SK-N-SH (cell line): ENCODE data around the gene GRIP1. TPM values are rescaled to one million over a fixed set of nuclear protein-coding genes. Genes with fewer than 3 reads are reported as not detected.

Experiments
- CTCF ChIA-PET: fragments of 300-600, 350-600 bp; formaldehyde crosslinking; extraction: SDS; loops from one replicate; lab custom pipeline; 2021; lab: Yijun Ruan, JAX
- POLR2A ChIA-PET: fragments of 350-600 bp; sonication (Branson Sonifier 250); formaldehyde crosslinking; extraction: SDS; loops from one replicate; lab custom pipeline; 2020; ENCODE audit warnings: antibody characterized with exemption, inconsistent platforms; lab: Yijun Ruan, JAX
- DNase-seq: peaks from one replicate; pipeline ENCODE4 v3.0.0; 2012
- H2AFZ ChIP-seq: fragments of 200-600 bp; sonication (generic); 2 replicates; pipeline ENCODE4 v1.8.1; 2016; ENCODE audit warnings: antibody characterized with exemption, mild to moderate bottlenecking, low read depth
- H3F3A ChIP-seq: fragments of 200-600 bp; sonication (generic); replicated peaks from 2 replicates; pipeline ENCODE3; 2016; ENCODE audit warnings: antibody characterized with exemption, mild to moderate bottlenecking; ENCODE audit not compliant: insufficient read depth
- H3K27ac ChIP-seq, 2 experiments: fragments of 200-500 bp in 1 of 2; fragments of 200-600 bp in 1 of 2; sonication (Bioruptor generic) in 1 of 2; sonication (generic), shearing (Covaris generic) in 1 of 2; 2 replicates each; pipeline versions ENCODE4 v1.5.1 to v1.6.1; 2014 to 2016; ENCODE audit warnings: low read depth in 2 of 2, inconsistent platforms in 1 of 2, low read length in 1 of 2, mild to moderate bottlenecking in 1 of 2, mixed read lengths in 1 of 2
- H3K27me3 ChIP-seq: fragments of 200-600 bp; sonication (generic), shearing (Covaris generic); 2 replicates; pipeline ENCODE4 v1.6.1; 2016; ENCODE audit warnings: mixed run types; ENCODE audit not compliant: insufficient read depth
- H3K36me3 ChIP-seq, 2 experiments: fragments of 200-500 bp in 1 of 2; fragments of 200-600 bp in 1 of 2; sonication (Bioruptor generic) in 1 of 2; sonication (generic) in 1 of 2; replicated peaks in 1 of 2; 2 replicates each; pipeline versions ENCODE3 to v1.5.1; 2014 to 2016; ENCODE audit warnings: low read length in 1 of 2, mild to moderate bottlenecking in 1 of 2; ENCODE audit not compliant: insufficient read depth in 2 of 2, control insufficient read depth in 1 of 2
- H3K4me1 ChIP-seq, 2 experiments: fragments of 200-500 bp in 1 of 2; fragments of 200-600 bp in 1 of 2; sonication (Bioruptor generic) in 1 of 2; sonication (generic), shearing (Covaris generic) in 1 of 2; 2 replicates each; pipeline versions ENCODE4 v1.5.1 to v1.6.1; 2014 to 2016; ENCODE audit warnings: low read depth in 1 of 2, low read length in 1 of 2, mixed run types in 1 of 2; ENCODE audit not compliant: insufficient read depth in 2 of 2, control insufficient read depth in 1 of 2
- H3K4me2 ChIP-seq: fragments of 200-600 bp; sonication (generic), shearing (Covaris generic); 2 replicates; pipeline ENCODE4 v1.6.1; 2017; ENCODE audit warnings: mixed run types
- H3K4me3 ChIP-seq, 2 experiments: fragments of 200-500 bp in 1 of 2; fragments of 200-600 bp in 1 of 2; sonication (Bioruptor generic) in 1 of 2; sonication (generic), shearing (Covaris generic) in 1 of 2; 2 replicates each; pipeline versions ENCODE4 v1.5.1 to v1.8.1; 2014 to 2016; ENCODE audit warnings: low read depth in 2 of 2, inconsistent platforms in 1 of 2, low read length in 1 of 2, mild to moderate bottlenecking in 1 of 2, mixed read lengths in 1 of 2, moderate library complexity in 1 of 2
- H3K79me2 ChIP-seq: fragments of 200-600 bp; sonication (generic); 2 replicates; pipeline ENCODE4 v1.8.1; 2017; ENCODE audit warnings: mild to moderate bottlenecking; ENCODE audit not compliant: insufficient read depth
- H3K9ac ChIP-seq: fragments of 200-600 bp; sonication (generic); 2 replicates; pipeline ENCODE4 v1.6.1; 2017; ENCODE audit warnings: mixed run types
- H3K9me2 ChIP-seq: fragments of 200-600 bp; sonication (generic); 2 replicates; pipeline ENCODE4 v1.6.1; 2017; ENCODE audit warnings: mixed run types
- H3K9me3 ChIP-seq: fragments of 200-600 bp; sonication (generic); 2 replicates; pipeline ENCODE4 v1.6.1; 2017; ENCODE audit warnings: mixed run types, mild to moderate bottlenecking, moderate library complexity
- H4K20me1 ChIP-seq: fragments of 200-600 bp; sonication (generic); 2 replicates; pipeline ENCODE4 v1.6.1; 2017; ENCODE audit warnings: mild to moderate bottlenecking, mixed run types; ENCODE audit not compliant: insufficient read depth
- CTCF ChIP-seq: fragments of 200-600 bp; sonication (generic); IDR thresholded peaks from 2 replicates; pipeline ENCODE4 v1.6.1; 2017; ENCODE audit warnings: antibody characterized with exemption, mild to moderate bottlenecking, moderate library complexity
- ELF1 ChIP-seq: IDR thresholded peaks from 2 replicates; pipeline ENCODE4 v1.4.0; 2012
- EZH2phosphoT487 ChIP-seq: fragments of 200-600 bp; sonication (generic); IDR thresholded peaks from 2 replicates; pipeline ENCODE4 v1.6.1; 2017; ENCODE audit warnings: low read depth, mixed run types, mild to moderate bottlenecking, antibody characterized with exemption, moderate library complexity, borderline replicate concordance
- FOXM1 ChIP-seq: IDR thresholded peaks from 2 replicates; pipeline ENCODE4 v1.4.0; 2012; ENCODE audit warnings: low read depth, mild to moderate bottlenecking
- GATA2 ChIP-seq: sonication (generic); formaldehyde crosslinking; IDR thresholded peaks from 2 replicates; pipeline ENCODE4 v1.5.0; 2020; ENCODE audit warnings: mild to moderate bottlenecking, missing genetic modification reagents
- IRF3 ChIP-seq: fragments of 150-350 bp; IDR thresholded peaks from 2 replicates; pipeline ENCODE4 v1.6.1; 2016; ENCODE audit warnings: mild to moderate bottlenecking, low read depth, low read length
- MAX ChIP-seq: IDR thresholded peaks from 2 replicates; pipeline ENCODE4 v1.4.0; 2012; ENCODE audit warnings: low read depth
- MEF2A ChIP-seq: IDR thresholded peaks from 2 replicates; pipeline ENCODE4 v1.4.0; 2012; ENCODE audit warnings: low read depth, borderline replicate concordance
- MXI1 ChIP-seq: IDR thresholded peaks from 2 replicates; pipeline ENCODE4 v1.6.1; 2012; ENCODE audit warnings: mild to moderate bottlenecking, low read depth, low read length, improper control_type of control experiment
- RAD21 ChIP-seq: IDR thresholded peaks from 2 replicates; pipeline ENCODE4 v1.6.1; 2012; ENCODE audit warnings: mild to moderate bottlenecking, low read length
- RCOR1 ChIP-seq: fragments of 150-350 bp; IDR thresholded peaks from 2 replicates; pipeline ENCODE4 v1.6.1; 2017; ENCODE audit warnings: antibody characterized with exemption, low read length
- REST ChIP-seq: IDR thresholded peaks from 2 replicates; pipeline ENCODE4 v1.6.1; 2012; ENCODE audit warnings: mild to moderate bottlenecking, low read depth, low read length, moderate library complexity
- RFX5 ChIP-seq: IDR thresholded peaks from 2 replicates; pipeline ENCODE4 v1.6.1; 2012; ENCODE audit warnings: mild to moderate bottlenecking, improper control_type of control experiment, low read length
- SMC3 ChIP-seq: IDR thresholded peaks from 2 replicates; pipeline ENCODE4 v1.6.1; 2012; ENCODE audit warnings: low read depth, low read length, improper control_type of control experiment
- TEAD4 ChIP-seq: IDR thresholded peaks from 2 replicates; pipeline ENCODE4 v1.4.0; 2012; ENCODE audit warnings: mild to moderate bottlenecking, borderline replicate concordance; ENCODE audit not compliant: insufficient read depth
- WGBS: methylation state at CpG from one replicate; pipeline ENCODE4 v1.1.6; 2017; ENCODE audit warnings: low lambda C conversion rate; 5-methylcytosine and 5-hydroxymethylcytosine counted together
- polyA plus RNA-seq, 3 experiments: library from polyadenylated mRNA; depleted of rRNA; stranded (reverse); fragments of >200 nt; gene quantifications; 2 replicates each; pipeline ENCODE4 v1.2.3, GENCODE V29; 2012

GRIP1 gene
- polyA plus RNA-seq, 1 of the 3 experiments (the other 2 are of a cell fraction), result 0.07 TPM

- TF ChIP-seq REST (no peak), RCOR1 (no peak), MEF2A (no peak), RFX5 (no peak), CTCF (no peak), SMC3 (no peak), MXI1 (no peak)
- TF ChIP-seq, all 33 proteins: peak for 0
These were observed 145.1 kb downstream of the GRIP1 start (continued) for GRCh38 chr12:66533767-66534166.

GRCh38 chr12:66531766-66532165 lies 147.1 kb downstream of the GRIP1 start:
- Histone ChIP-seq H3K27me3 (no peaks in the 10 kb centered on the region), H3F3A (no peaks in the 10 kb centered on the region), H3K4me1 (peaks cover 0 to 3% of the 10 kb centered on the region in 2 experiments; a peak in 2 of 4 replicates), H3K9me3 (no peaks in the 10 kb centered on the region), H3K9ac (no peak overlapping the region), H3K4me2 (no peak overlapping the region), H3K36me3 (no peaks in the 10 kb centered on the region), H3K27ac (no peak overlapping the region), H3K4me3 (no peak overlapping the region), H3K79me2 (no peaks in the 10 kb centered on the region), H4K20me1 (no peaks in the 10 kb centered on the region), H3K9me2 (no peaks in the 10 kb centered on the region), H2AFZ (no peak overlapping the region)
- TF ChIP-seq EZH2phosphoT487, result no peak
- no peak for TF ChIP-seq MAX
- TF ChIP-seq RAD21, result no peak
- no peak for TF ChIP-seq ELF1
- TF ChIP-seq RFX5, result no peak
- TF ChIP-seq IRF3, result no peak
- no peak for TF ChIP-seq GATA2 (CRISPR knock-in tag)
- TF ChIP-seq SMC3, result no peak
- no peak for TF ChIP-seq TEAD4
- TF ChIP-seq FOXM1, result no peak
- WGBS, result 17% methylated on average over 2 of the region's 2 CpGs
- DNase-seq, result no peak
- POLR2A ChIA-PET, result no interaction called here
- CTCF ChIA-PET, result interaction anchor here (0.7 kb wide), 1 partner anchor 131 kb away, joined by 3 read pairs; no protein-coding TSS in a partner anchor
